Cardiac fibroblast (primary cell): ENCODE results near the gene DIP2C.

Source experiments
- DNase-seq, 2 donors: peaks; one replicate each; pipeline versions ENCODE4 v3.0.0 to v3.0.0-alpha.2; 2010; ENCODE audit warnings: low read depth in 2 of 2
- H3K4me3 ChIP-seq, 2 donors: replicated peaks in 1 of 2; 1 replicate in 1 of 2; 2 replicates in 1 of 2; pipeline ENCODE4 v1.5.1; 2011; ENCODE audit warnings: low read depth in 2 of 2, low read length in 2 of 2, mild to moderate bottlenecking in 2 of 2, moderate library complexity in 1 of 2
- CTCF ChIP-seq: IDR thresholded peaks from one replicate; pipeline ENCODE4 v1.5.1; 2011; ENCODE audit warnings: low read depth, mild to moderate bottlenecking, low read length, inconsistent platforms

The DIP2C gene

DNA sequence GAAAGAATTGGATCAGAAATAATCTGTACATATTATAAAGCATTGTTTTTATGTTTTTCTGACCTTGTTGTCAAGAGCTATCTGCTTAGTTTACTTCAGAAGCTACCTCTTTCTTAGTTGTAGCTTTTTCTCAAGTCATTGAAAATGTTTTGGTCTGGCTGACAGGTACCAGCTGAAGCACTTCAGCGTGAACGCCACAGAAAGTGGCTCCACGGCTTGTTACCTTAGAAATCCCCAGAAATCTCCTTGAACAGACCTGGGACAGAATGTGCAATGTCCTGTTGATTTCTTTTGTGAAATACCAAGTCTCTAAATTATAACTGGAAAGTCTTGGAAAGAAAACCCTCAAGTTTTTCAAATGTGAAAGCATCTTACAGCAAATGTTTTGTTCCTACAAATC is 457.4 kb downstream of the DIP2C start:
- no peak for DNase-seq
- no peak overlapping the region for H3K4me3 ChIP-seq
- no peak for TF ChIP-seq CTCF

- H3K4me3 ChIP-seq, result no peak overlapping the region
- TF ChIP-seq CTCF, result peak; percentile 48
- DNase-seq, result peak in 1 of 2 donors; percentile 12
Observed at GRCh38 chr10:230758-231157, 458.7 kb downstream of the DIP2C start.

GRCh38 chr10:228366-228765 is 461.1 kb downstream of the DIP2C start:
- TF ChIP-seq CTCF, result no peak
- no peak for DNase-seq
- H3K4me3 ChIP-seq, result no peak overlapping the region

DNA sequence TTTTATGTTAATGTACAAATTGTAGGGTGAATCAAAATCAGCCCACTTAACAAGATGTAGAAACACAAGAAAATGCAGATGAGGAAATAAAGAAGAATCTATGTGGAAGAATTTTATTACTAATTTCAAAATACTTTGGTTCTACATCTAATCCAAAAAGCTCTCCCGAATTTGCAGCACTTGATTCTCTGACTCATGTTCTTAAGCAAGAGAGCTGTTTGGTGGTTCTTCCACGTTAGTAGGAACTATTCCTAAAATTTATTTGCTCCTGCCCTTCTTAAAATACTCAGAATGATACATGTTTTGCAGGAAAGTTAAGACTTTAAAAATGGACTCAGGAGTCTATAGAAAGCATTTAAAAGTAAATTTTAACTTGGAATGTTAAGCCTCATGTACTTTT is 462.5 kb downstream of the DIP2C start:
- DNase-seq, result peak; percentile 39 to 57
- no peak overlapping the region for H3K4me3 ChIP-seq
- no peak for TF ChIP-seq CTCF

GRCh38 chr10:226018-226417 is 463.4 kb downstream of the DIP2C start:
- DNase-seq, result no peak
- no peak for TF ChIP-seq CTCF
- no peak overlapping the region for H3K4me3 ChIP-seq

DNA sequence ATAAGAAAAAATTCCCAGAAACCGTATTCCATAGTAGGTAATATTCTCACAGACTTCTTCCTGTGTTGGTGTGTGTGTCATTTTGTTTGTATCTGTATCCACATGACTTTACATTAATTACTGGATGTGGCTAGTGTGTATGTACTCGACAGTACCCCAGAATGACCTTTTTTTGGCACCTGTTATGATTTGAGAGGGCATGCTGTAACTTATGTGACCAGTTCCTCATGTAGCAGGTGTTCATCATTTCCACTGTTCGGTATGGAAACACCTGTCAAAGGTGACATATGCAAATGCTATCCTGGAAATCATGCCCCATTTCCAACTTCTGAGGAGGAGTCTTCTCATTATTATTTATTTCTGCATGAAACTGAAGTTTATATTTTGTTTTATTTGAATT is 464.9 kb downstream of the DIP2C start:
- no peak for DNase-seq
- TF ChIP-seq CTCF, result no peak
- no peak overlapping the region for H3K4me3 ChIP-seq
